Neural crest cell (in vitro differentiated cells): ENCODE measurements around the gene C15orf39. TPM values are rescaled to one million over a fixed set of nuclear protein-coding genes. Genes with fewer than 3 reads are reported as not detected.

Experiments
- DNase-seq: peaks from one replicate; pipeline ENCODE4 v3.0.0; 2021; ENCODE audit warnings: low read depth, mixed read lengths, low spot score
- H3K27ac Mint-ChIP-seq: one replicate; pipeline ENCODE4 v1.8.0; 2021; ENCODE audit warnings: mild to moderate bottlenecking, mixed read lengths; ENCODE audit not compliant: unreplicated experiment
- H3K27me3 Mint-ChIP-seq: 2 replicates; pipeline ENCODE4 v1.8.0; 2021; ENCODE audit warnings: low read depth, mild to moderate bottlenecking, mixed read lengths
- H3K36me3 Mint-ChIP-seq: 2 replicates; pipeline ENCODE4 v1.8.0; 2021; ENCODE audit warnings: low read depth, mild to moderate bottlenecking, mixed read lengths
- H3K4me1 Mint-ChIP-seq: 2 replicates; pipeline ENCODE4 v1.8.0; 2021; ENCODE audit warnings: mixed read lengths
- H3K4me3 Mint-ChIP-seq: one replicate; pipeline ENCODE4 v1.8.0; 2021; ENCODE audit warnings: mild to moderate bottlenecking, mixed read lengths
- H3K9me3 Mint-ChIP-seq: 2 replicates; pipeline ENCODE4 v1.8.0; 2021; ENCODE audit warnings: mixed read lengths
- total RNA-seq: library from RNA; stranded (reverse); gene quantifications from 2 replicates; pipeline ENCODE4 v1.2.1, GENCODE V29; 2021
- TF ChIP-seq, protein P1 (sequence below): fragments of 200-600 bp; sonication (generic); conservative IDR thresholded peaks from 2 replicates; pipeline ENCODE4 v1.5.0; 2021; ENCODE audit warnings: antibody characterized with exemption, mild to moderate bottlenecking

Gene C15orf39
- total RNA-seq, 1 donor from 2014 or later, result 29.5 TPM

DNA sequence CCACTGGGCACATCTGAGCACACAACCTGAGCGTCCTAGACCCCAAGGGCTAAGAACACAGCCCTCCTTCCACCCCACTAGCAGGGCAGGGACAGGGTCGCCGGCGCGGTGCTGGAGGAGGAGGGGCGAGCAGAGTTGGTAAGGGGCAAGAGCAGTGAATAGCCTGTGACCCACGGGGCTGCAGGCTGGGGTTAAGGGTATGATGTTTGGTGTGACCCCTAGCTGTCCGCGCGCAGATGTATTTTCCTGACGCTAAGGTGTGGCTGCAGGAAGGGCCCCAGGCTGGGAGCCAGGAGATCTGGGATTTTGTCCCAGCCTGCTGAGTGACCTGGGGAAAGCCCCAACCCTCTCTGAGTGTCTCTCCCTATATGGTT, 1.3 kb upstream of the C15orf39 start:
- Mint-ChIP-seq H3K27ac (no peak overlapping the region), H3K9me3 (no peaks in the 10 kb centered on the region), H3K36me3 (no peaks in the 10 kb centered on the region), H3K27me3 (peaks cover 23% of the 10 kb centered on the region), H3K4me1 (peaks cover 29% of the 10 kb centered on the region), H3K4me3 (peak overlapping the region; percentile 93)
- no peak for DNase-seq
- TF ChIP-seq, protein P1, sequence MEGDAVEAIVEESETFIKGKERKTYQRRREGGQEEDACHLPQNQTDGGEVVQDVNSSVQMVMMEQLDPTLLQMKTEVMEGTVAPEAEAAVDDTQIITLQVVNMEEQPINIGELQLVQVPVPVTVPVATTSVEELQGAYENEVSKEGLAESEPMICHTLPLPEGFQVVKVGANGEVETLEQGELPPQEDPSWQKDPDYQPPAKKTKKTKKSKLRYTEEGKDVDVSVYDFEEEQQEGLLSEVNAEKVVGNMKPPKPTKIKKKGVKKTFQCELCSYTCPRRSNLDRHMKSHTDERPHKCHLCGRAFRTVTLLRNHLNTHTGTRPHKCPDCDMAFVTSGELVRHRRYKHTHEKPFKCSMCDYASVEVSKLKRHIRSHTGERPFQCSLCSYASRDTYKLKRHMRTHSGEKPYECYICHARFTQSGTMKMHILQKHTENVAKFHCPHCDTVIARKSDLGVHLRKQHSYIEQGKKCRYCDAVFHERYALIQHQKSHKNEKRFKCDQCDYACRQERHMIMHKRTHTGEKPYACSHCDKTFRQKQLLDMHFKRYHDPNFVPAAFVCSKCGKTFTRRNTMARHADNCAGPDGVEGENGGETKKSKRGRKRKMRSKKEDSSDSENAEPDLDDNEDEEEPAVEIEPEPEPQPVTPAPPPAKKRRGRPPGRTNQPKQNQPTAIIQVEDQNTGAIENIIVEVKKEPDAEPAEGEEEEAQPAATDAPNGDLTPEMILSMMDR, result no peak

DNA sequence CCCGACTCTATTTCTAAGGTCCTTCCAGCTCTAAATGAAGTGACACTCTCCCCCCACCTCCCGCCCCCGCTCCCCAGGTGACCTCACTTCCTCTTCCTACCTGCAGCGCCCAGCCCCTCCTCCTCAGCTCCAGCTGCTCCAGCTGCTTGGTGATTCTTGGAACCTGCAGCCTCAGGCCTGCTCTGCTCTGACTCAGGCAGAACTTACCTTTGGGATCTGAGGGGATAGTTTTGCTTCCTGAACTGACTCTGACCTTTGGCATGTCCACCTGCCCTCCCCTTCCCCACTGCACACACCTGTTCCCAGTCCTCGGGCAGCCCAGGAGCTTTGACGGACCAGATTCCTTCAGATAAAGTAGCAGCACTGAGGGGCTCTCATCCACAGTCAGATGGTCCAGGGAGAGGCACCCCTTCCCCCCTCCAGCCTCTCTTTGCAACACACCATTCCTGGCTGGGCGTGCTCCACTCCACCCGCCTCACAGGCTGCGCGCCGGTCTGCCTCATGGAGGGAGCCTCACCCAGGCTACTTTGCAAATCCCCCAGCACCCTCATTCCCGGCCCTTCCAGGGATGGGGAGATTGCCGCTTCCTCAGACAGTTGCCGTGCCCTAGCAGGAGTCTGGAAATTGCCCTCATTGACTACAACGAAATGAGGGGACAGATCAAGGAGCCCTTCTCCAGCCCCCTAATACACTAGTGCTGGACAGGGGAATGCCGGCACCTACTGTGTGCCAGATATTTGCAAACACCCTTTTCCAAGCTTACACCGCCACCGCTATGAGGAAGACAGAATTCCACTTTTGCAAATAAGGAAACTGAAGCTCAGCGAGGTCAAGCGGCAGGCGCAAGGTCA, 692 bp upstream of the C15orf39 start:
- Mint-ChIP-seq H3K27ac (no peak overlapping the region), H3K36me3 (no peaks in the 10 kb centered on the region), H3K27me3 (peaks cover 23% of the 10 kb centered on the region), H3K4me1 (peaks cover 29% of the 10 kb centered on the region), H3K4me3 (peak overlapping the region; percentile 93), H3K9me3 (no peaks in the 10 kb centered on the region)
- DNase-seq, result no peak
- TF ChIP-seq, protein P1, result no peak

DNA sequence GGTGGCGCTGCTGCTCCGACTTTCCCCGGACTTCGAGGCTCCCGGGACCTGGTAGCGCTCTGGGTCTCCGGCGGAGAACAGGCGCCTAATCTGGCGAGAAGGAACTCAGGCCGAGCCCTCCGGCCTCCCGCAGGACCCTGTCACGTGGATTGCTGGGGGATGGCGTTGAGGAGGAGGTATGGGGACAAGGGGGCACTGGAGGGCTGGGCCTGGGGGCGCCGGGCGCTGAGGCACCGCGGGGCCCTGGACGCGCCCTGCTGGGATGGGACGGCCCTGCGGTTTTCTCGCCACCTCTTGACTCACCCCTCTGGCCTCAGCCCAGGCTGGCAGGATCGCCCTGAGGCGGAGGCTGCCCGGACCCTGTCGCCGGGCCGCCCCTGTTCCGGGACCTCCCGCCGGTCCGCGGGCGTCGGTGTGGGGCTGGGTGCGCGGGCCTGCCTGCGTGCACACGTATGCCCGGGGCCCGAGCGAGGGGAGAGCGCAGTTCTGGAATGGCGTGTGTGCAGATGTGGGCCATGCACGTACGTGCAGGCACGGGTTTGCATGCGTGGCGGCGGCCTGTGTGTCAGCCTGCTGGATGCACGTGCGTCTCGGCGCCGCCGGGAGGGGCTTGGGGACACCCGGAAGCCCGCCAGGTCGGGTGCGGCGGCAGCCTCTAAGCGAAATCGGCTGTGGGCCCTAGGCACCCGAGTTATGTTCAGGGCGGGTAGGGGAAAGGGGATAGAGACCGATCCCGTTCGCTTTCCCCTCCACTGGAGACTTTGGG, 752 bp downstream of the C15orf39 start:
- H3K36me3 Mint-ChIP-seq, result no peaks in the 10 kb centered on the region
- peak overlapping the region; percentile 89 for H3K4me3 Mint-ChIP-seq
- H3K27ac Mint-ChIP-seq, result no peak overlapping the region
- H3K9me3 Mint-ChIP-seq, result no peaks in the 10 kb centered on the region
- peak; percentile 35 for DNase-seq
- peaks cover 23% of the 10 kb centered on the region for H3K27me3 Mint-ChIP-seq
- TF ChIP-seq, protein P1, result peak; percentile 37
- peaks cover 29% of the 10 kb centered on the region for H3K4me1 Mint-ChIP-seq

DNA sequence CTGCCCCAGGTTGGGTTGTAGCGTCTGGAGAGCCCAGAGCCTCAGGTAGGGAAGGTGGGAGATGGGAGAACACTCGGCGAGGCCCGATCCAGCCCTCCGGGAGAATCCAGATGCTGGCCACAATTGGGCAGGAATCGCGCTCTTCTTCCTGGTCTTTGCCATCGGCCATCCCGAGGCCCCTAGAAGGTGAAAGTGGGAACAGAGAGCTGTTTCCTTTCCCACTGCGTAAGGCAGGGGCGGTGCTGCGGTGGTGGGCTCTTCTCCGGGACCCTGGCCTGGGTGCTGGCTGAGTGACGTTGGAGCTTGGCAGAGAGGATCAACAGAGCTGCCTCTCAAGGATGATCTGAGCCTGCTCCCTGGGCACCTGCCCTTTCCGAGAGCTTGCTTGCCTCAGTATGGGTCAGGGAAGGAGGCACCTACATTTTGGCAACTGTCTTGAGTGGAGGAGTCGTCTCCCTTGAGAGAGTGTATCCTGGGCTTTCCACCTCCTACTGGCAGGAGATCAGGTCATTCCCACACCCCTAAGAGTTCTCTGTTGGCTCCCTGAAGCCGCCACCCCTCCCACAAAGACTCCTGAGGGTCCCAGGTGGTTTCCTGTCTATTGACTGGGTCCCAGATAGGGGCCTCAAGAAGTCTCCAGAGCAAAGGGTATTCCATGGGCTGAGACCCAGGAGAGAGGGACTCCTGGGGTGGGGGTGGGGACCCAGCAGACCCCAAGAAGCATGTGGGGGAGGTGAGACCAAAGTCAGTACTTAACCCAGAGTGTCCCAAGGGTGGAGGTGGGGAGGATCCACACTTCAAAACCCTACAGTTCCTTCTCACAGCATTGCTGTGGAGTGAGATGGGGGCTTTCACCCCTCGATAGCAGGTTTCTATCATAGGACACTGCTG, 1.6 kb downstream of the C15orf39 start:
- peaks cover 23% of the 10 kb centered on the region for H3K27me3 Mint-ChIP-seq
- no peaks in the 10 kb centered on the region for H3K36me3 Mint-ChIP-seq
- H3K4me3 Mint-ChIP-seq, result peak overlapping the region; percentile 89
- peaks cover 29% of the 10 kb centered on the region for H3K4me1 Mint-ChIP-seq
- H3K27ac Mint-ChIP-seq, result no peak overlapping the region
- DNase-seq, result no peak
- TF ChIP-seq, protein P1, result no peak
- H3K9me3 Mint-ChIP-seq, result no peaks in the 10 kb centered on the region

DNA sequence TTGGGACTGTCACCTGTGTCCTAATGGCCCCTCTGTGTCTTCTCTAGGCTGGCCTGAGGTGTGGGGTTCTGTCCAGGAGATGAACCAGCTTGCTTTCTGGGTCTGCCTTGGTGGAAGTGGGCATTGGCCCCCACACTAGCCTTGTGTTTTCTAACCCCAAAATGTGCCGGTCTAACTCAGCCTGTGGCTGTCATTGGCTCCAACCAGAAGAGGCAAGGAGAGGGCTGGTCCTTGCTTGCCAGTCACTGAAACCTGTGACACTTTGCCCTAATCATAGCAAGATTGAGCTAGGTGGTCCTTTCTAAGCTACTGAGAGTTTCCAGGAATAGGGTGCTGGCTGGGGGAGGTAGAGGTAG, 2.2 kb downstream of the C15orf39 start:
- H3K27me3 Mint-ChIP-seq, result peaks cover 23% of the 10 kb centered on the region
- H3K36me3 Mint-ChIP-seq, result no peaks in the 10 kb centered on the region
- DNase-seq, result no peak
- no peaks in the 10 kb centered on the region for H3K9me3 Mint-ChIP-seq
- peaks cover 29% of the 10 kb centered on the region for H3K4me1 Mint-ChIP-seq
- peak overlapping the region; percentile 89 for H3K4me3 Mint-ChIP-seq
- no peak overlapping the region for H3K27ac Mint-ChIP-seq
- TF ChIP-seq, protein P1, result no peak
